HG02981 (cell line): Measurements from ENCODE around the gene KREMEN1.

Experiments
- ATAC-seq: cut with Tn5 transposase; IDR thresholded peaks from one replicate; pipeline ENCODE4 v1.9.1; 2021; ENCODE audit warnings: mild to moderate bottlenecking, moderate library complexity; ENCODE audit not compliant: unreplicated experiment

Gene KREMEN1

DNA sequence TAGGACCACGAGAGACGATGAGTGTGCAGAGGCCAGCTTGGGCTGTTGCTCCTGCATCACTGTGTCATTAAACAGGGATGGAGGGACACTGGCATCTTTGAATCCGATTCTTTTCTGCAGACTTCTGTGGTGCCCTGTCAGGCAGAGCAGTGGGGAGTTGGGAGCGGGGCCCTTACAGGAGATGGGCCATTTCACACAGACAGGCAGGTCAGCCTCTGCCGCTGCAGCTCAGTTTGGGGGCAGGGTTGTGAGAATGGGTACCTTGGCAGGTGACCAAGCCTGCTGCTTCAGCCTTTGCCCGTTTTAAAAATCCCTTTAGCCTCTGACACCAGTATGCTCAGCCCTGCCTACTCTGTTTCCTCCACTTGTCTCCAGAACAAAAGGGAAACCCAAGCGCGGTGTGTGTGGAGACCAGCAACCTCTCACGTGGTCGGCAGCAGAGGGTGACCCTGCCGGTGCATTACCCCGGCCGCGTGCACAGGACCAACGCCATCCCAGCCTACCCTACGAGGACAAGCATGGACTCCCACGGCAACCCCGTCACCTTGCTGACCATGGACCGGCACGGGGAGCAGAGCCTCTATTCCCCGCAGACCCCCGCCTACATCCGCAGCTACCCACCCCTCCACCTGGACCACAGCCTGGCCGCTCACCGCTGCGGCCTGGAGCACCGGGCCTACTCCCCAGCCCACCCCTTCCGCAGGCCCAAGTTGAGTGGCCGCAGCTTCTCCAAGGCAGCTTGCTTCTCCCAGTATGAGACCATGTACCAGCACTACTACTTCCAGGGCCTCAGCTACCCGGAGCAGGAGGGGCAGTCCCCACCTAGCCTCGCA lies 23.8 kb upstream of the KREMEN1 start:
- no peak for ATAC-seq

DNA sequence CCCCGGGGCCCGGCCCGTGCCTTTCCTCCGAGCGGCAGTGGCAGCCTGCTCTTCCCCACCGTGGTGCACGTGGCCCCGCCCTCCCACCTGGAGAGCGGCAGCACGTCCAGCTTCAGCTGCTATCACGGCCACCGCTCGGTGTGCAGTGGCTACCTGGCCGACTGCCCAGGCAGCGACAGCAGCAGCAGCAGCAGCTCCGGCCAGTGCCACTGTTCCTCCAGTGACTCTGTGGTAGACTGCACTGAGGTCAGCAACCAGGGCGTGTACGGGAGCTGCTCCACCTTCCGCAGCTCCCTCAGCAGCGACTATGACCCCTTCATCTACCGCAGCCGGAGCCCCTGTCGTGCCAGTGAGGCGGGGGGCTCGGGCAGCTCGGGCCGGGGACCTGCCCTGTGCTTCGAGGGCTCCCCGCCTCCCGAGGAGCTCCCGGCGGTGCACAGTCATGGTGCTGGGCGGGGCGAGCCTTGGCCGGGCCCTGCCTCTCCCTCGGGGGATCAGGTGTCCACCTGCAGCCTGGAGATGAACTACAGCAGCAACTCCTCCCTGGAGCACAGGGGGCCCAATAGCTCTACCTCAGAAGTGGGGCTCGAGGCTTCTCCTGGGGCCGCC lies 23.1 kb upstream of the KREMEN1 start:
- ATAC-seq, result no peak

DNA sequence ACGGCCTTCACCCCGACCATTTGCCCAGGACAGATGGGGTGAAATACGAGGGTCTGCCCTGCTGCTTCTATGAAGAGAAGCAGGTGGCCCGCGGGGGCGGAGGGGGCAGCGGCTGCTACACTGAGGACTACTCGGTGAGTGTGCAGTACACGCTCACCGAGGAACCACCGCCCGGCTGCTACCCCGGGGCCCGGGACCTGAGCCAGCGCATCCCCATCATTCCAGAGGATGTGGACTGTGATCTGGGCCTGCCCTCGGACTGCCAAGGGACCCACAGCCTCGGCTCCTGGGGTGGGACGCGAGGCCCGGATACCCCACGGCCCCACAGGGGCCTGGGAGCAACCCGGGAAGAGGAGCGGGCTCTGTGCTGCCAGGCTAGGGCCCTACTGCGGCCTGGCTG lies 22.4 kb upstream of the KREMEN1 start:
- ATAC-seq, result no peak

DNA sequence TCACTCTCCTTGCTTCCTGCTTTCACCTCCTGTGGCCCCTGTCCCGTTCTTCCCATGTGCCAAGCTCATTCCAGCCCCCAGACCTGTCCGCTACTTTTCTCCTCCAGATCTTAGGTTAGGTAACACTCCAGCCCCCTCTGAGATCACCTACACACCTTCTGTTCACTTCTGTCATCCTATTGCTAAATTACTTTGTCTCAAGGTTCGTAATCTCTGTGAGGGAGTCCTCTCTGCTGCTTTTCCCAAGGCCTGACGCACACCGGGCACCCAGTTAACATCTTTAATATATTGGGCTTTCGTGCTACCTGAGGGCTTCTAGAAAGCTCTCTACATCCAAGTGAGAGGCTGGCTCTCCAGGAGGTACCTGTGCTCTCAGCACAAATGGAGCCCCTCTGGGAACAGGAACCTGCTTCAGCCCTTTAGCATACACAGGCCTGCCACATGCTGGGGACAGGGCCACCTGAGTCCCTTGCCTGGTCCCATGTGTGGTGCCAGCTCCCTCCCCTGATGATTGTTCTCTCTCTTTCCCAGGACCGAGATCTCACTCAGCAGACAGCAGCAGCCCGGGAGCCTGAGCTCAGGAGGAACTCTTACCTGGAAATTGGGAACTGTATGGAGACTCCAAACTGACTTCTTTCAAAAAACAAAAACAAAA lies 19.7 kb upstream of the KREMEN1 start:
- ATAC-seq, result no peak

DNA sequence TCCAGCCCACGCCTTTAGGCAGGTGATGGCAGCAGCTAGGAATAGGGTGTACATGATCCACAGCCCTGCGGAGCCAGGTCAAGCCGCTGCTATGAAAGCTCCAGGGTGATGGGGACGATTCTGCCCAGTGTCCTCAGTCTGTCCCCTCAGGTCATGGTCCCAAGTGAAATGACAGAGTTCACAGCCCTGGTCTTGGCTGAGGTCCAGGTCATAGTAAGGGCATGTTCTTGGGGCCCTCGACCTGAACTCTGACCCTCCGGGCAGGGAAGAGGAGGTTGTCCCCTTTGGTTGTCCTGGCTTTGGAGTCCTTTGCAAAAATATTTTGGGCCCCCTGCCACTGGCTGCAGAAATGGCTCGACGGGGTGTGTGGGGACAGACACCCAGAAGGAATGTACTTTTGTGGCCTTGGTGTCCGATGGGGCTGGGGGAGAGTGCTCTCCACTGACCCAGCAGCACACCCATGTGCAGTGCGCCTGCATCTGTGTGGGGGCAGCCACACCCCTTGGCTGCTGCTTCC lies 18.5 kb upstream of the KREMEN1 start:
- no peak for ATAC-seq

DNA sequence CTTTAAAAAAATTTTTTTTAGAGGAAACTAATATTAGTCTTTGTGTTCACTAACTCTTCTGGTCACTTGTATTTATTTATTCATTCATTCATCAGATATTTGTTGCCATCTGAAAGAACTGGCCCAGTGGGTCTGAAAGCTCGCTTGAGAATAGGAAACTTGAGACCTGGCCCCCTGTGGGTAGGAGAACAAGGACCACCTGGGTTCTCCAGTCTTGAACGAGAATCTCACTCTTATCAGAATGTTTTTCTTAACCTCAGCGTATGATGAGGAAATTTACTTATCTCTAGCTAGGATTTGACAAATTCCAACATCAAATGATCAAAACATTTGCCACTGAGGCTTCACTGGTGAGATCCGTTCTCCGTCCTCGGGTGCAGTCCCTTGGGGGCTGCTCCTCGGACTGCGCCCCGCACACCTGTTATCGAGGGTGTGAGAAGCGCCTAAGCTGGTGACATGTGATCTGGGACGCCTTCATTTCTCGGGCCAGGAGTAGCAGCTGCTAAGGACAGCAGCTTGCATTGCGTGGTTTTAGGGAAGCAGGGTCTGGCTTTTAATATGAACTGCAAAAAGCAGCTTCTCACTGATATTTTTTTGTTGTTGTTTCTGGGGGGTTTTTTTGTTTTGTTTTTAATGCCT lies 17.5 kb upstream of the KREMEN1 start:
- no peak for ATAC-seq

DNA sequence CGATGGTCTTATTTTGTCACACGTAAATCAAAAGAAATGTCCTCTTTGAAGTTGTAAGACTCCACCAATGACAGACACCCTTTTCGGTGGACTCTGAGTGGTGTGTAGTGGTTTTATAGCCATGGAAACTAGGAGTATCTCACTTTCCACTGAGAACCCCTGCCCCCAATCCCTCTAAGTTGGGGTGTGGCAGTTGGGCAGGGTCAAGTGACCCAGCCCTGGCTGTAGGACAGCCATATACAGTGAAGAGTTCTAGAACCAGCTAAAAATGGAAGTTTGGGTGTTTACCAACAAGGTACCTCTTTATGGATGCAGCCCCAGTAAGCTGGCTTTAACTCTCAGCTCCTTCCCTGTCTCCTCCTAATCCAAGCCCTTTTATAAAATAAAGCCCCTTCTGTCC lies 16.4 kb upstream of the KREMEN1 start:
- ATAC-seq, result no peak

DNA sequence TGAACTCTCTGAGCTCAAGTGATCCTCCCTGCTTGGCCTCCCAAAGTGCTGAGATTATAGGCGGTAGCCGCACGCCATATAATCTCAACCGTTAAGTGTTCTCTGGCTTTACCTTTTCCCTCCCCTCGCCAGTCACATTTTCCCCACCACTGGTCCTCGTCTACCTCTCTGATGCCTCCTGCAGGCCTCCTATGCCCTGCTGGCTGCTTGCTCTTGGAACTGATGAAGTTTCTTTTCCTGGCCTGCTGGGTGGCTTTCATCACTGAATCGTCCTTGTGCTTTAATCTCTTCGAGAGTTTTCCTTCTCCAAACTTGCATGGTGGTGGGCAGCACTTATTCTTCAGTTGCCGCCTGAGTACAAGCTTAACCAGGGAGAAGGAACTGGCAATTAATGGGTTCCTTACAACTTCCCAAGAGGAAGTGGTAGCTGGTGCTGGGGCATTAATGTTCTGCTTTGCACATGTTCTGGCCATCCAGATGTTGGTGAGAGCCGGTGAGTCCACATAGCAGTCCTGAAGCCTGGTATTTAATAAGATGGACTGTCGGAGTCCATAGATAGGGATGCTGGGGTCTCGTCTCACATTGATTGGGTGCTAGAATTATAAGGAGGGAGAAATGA lies 12.5 kb upstream of the KREMEN1 start:
- no peak for ATAC-seq

DNA sequence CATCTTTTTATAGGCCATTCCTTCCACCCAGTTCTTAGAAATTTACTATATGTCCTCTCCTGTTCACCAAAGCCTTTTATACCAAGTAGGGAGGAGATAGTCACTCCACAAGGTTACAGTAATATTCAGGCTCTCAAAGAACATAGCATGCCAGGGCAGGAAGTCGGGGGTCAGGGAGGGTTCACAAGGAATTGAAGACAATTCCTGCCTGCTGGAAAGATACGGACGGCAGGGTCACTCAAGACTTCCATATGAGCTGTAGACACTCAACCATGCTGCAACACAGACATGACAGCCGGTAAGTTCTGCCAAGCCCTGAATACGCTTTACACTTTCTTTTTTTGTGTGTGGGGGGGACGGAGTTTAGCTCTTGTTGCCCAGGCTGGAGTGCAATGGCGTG lies 11.9 kb upstream of the KREMEN1 start:
- no peak for ATAC-seq

DNA sequence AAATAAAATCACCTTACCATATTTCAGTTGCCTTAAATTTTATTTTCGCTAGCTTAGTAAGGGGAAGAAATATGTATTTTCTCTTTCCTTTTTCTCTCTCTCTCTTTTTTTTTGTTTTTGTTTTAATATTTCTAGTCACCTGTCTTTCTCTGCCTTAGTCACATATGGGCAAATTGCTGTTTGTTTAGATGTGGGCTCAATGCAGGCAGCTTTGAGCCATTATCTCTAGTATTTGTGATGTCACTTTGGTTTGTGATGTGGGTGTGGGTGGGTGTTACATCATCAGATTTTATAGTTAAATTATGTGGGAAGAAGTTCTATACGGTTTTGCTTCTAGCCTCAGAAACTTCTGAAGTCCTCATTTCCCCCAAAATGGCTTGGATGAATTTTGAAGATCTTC lies 11.1 kb upstream of the KREMEN1 start, which contains the start of gene C22orf31:
Gene C22orf31 (minus strand): TSS at position 59 of the 400 bp plus-strand sequence. CDS start 39 bp downstream, at position 20.
- no peak for ATAC-seq

DNA sequence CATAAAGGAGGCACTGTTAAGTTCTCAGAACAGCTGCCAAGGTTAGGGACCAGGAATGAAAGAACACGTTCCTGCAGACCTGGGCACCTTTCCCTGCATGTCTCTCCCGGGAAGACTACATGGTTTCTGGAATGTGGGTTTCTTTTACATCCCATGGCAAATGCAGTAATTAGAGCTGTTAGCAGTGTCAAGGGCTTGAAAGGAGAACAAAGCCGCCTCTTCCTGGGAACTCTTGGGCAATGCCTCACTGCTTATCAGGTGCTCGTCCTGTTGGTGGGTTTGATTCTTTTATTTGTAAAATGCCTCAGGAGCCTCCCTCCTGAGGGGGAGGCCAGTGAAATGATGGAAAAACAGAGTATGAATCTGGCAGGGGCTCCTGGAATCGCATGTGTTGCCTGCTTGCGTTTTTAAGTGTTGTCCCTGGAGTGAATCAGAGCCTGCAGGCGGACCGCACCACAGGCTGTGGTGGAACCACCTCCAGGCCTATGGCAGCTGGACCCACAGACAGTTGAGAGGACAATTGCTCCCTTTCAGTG lies 10.5 kb upstream of the KREMEN1 start:
- ATAC-seq, result no peak

DNA sequence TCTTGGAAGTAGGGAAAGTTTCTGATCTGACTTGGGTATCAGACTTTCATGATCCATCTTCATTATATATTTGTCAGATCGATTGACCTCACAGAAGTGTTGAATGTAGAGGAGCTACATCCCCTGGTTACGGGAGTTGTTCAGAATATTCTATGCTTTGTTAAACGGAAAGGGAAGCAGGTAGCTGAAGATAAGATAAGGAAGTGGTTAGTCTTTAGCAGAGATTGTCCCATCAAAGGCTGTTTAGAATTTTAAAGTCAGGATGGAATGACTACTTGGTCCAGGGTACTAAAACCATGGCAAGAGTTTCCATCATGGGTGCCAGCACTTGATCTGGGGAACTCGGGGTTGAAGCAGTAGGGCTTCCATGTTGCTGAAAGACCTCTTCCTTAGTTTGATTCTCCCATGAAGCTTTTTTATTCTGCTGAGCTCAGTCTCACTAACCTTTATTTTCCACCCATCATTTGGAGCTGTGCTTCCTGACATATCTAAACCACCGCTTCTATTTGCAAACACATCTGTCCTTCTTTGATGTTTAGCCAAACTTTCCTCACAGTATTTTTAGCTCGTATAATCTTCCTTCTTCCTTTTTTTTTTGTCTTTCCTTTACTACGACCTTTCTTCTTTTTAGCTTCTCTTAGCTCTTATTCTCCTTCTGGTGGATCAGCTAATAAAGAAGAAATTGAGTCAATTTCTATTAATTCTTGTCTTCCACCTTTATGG lies 7.2 kb upstream of the KREMEN1 start:
- no peak for ATAC-seq

DNA sequence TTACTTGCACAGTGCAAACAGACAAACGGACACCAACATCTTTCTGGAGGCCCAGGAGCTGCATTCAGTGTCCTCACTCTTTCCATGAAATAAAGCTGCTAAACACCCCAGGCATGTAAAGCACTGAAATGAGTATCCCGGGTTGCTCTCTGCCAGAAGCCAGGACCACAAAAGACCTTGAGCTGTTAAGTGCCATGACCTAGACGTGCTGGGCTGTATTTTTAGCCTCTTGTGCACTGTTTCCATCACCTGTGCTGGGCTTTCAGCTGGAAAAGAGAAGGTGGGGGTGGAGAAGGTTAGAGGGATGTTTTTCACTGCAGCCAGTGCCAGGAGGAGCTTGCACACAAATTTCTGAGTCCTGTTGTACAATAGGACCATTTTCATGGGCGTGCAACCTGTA lies 3.4 kb upstream of the KREMEN1 start:
- ATAC-seq, result no peak

DNA sequence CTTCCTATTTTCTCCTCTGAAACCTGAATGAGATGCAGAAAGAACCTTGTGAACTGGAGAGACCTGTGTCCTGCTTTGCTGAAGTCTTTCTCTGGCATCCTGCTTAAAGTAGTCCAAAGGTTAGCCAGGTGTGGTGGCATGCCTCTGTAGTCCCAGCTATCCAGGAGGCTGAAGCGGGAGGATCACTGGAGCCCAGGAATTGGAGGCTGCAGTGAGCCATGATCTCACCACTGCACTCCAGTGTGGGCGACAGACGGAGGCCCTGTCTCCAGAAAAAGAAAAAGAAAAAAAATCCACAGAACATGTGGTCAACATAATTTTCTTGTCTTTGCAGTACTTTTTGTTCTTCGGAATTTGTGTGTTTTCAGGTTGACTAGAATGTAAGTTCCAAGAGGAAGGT lies 2.3 kb upstream of the KREMEN1 start:
- ATAC-seq, result no peak

DNA sequence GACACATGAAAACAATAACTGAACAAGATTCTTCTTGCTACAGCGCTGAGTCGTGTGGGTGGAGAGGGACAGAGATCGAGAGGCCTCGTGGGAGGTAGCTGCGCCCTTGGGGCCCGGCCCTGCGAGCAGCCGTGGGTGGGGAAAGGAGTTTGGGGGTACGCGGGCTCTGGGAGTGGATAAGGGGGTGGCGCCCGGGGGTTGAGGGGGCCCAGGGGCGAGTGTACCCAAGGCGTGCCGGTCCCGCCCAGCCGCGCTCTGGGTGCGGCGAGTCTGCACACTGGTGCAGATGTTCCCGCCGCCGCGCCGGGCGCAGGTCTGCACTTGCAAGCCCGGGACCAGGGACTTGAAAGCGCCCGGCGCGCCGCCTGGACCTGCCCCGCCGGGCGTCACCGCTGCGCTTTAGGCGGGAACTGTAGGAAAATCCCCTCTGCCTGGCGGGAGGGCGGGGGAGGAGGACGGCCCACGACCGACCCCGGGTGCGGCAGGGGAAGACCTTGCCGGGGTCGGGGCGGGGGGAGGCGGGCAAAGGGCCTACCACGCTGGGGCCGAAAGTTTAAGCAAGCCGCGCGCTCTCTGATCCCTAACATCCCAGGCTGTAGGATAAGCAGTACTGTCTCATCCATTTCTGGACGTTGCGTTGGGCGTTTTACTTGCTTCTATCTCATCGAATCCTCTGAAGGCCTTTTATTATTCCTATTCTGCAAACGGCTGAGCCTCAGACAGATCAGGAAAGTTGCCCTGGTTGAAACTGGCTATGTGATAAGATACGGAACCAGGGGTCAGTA lies 1.4 kb upstream of the KREMEN1 start:
- ATAC-seq, result no peak

DNA sequence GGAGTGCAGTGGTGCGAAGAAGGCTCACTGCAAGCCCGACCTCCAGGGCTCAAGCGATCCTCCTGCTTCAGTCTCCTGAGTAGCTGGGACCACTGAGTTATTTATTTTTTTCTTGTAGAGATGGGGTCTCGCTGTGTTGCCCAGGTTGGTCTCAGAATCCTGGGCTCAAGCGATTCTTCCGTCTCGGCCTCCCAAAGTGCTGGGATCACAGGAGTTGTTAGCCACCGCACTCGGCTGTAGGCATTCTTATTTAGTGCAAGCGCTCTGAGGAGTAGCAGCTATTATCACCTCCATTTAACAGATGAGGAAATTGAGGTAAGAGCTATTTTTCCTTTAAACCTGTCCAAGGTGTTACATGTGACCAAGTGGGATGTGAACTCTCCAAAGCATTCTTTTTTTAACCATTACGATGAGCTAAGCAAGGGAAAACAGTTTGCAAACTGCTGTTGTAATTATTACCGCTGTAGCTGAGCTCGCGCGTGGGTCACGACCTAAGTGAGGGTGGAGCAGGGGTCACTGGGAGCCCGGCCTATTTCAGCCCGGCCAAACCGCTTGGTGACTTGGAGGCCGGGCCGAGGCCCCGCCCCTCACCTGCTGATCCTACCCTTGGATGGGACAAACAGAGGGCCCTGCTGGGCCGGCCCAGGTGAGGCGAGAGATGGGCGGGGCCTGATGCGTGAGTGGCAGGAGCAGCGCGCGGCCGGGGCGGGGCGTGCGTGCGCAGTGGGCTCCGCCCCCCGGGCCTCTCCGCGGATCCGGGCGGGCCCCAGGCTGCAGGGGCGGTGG lies 449 bp upstream of the KREMEN1 start:
- ATAC-seq, result peak; percentile 83

DNA sequence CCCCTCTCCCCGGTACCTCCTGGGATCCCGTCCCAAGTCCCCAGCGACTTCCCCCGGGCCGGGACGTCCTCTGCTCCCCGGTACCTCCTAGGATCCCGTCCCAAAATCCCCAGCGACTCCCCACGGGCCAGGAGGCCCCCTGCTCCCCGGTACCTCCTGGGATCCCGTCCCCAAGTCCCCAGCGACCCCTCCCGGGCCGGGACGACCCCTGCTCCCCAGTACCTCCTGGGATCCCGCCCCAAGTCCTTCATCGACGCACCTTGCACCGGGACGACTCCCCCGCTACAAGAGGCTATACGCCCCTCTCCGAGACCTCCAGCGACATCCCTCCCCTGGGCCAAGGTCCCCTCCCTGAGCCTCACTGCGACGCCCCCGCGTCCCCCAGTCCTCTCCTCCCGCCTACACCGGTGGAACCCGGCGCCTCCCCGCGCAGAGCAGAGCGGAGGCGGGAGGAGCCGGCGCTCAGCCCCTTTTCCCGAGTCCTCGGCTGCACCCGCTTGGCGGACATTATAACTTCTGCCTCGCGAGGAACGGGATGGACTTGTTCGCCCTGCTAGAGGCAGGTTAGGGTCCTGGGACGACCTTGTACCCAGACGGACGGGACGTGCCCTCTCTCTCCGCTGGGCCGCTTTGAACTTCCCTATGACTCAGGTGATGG lies 912 bp downstream of the KREMEN1 start:
- no peak for ATAC-seq

DNA sequence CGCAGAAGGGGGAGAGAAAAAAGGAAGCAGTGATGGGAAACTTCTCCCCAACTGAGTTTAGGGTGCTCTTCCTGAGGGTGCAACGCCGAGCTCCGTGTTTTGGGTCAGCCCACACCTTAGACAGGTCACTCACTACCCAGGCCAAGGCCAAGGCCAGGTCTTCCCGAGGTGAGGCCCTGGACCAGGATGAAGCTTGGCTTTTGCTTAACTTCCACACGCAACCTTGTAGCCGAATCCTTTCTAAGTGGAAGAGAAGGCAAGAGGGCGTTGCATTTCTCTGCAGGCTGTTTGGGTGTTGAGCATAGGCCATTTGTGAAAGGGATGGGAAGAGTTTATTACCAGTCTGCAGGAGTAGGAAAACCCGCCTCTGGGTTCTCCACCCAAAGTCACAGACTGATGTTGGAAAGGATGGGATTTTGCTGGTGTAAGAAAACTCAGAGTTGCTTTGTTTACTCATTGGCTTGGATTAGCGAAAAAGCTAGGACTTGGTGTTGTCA lies 1.5 kb downstream of the KREMEN1 start:
- ATAC-seq, result no peak
